Lung (tissue), 12 donors: Measurements from ENCODE around the gene RAP1GAP2. TPM values are rescaled to one million over a fixed set of nuclear protein-coding genes. Genes with fewer than 3 reads are reported as not detected.

Experiments
- ATAC-seq: fragments of 200-7000 bp; cut with Tn5 transposase; one replicate; pipeline ENCODE4 v1.9.1; 2020; ENCODE audit warnings: moderate number of reproducible peaks; ENCODE audit not compliant: insufficient read depth, low FRiP score
- DNase-seq, 3 donors: peaks; one replicate each; pipeline ENCODE4 v3.0.0-alpha.2; 2013 to 2017
- H3K27ac ChIP-seq, 2 donors: one replicate each; pipeline ENCODE4 v1.5.1; 2013; ENCODE audit warnings: mild to moderate bottlenecking in 2 of 2, moderate library complexity in 2 of 2, control low read depth in 1 of 2, inconsistent platforms in 1 of 2, low read depth in 1 of 2, low read length in 1 of 2
- H3K27me3 ChIP-seq, 3 donors: one replicate each; pipeline ENCODE4 v1.5.1; 2013; ENCODE audit warnings: low read length in 2 of 3; ENCODE audit not compliant: control insufficient read depth in 3 of 3, insufficient read depth in 3 of 3
- H3K36me3 ChIP-seq, 4 donors: one replicate each; pipeline ENCODE4 v1.5.1; 2013; ENCODE audit warnings: low read length in 4 of 4, mild to moderate bottlenecking in 1 of 4, moderate library complexity in 1 of 4; ENCODE audit not compliant: control insufficient read depth in 4 of 4, insufficient read depth in 4 of 4
- H3K4me1 ChIP-seq, 5 donors: one replicate each; pipeline ENCODE4 v1.5.1; 2013; ENCODE audit warnings: low read length in 5 of 5, mild to moderate bottlenecking in 2 of 5, moderate library complexity in 1 of 5; ENCODE audit not compliant: control insufficient read depth in 5 of 5, insufficient read depth in 5 of 5
- H3K4me3 ChIP-seq: one replicate; pipeline ENCODE4 v1.5.1; 2013; ENCODE audit warnings: mild to moderate bottlenecking, control low read depth, moderate library complexity
- H3K9ac ChIP-seq, 2 donors: one replicate each; pipeline ENCODE4 v1.5.1; 2013; ENCODE audit warnings: low read length in 2 of 2, control low read depth in 1 of 2; ENCODE audit not compliant: insufficient read depth in 1 of 2
- H3K9me3 ChIP-seq, 4 donors: one replicate each; pipeline ENCODE4 v1.5.1; 2013; ENCODE audit warnings: low read length in 3 of 4, mild to moderate bottlenecking in 1 of 4, moderate library complexity in 1 of 4; ENCODE audit not compliant: control insufficient read depth in 4 of 4, insufficient read depth in 3 of 4
- CTCF ChIP-seq: IDR thresholded peaks from 2 replicates; pipeline ENCODE4 v1.5.1; 2012; ENCODE audit warnings: mild to moderate bottlenecking; ENCODE audit errors: control extremely low read depth, extremely low read depth
- WGBS, 2 donors: extraction: QIAGEN DNeasy Blood & Tissue Kit; methylation state at CpG; one replicate each; pipeline ENCODE4 v1.1.7; 2013; 5-methylcytosine and 5-hydroxymethylcytosine counted together
- polyA plus RNA-seq, 2 donors: library from polyadenylated mRNA; stranded (reverse); fragments of 200-250 nt; gene quantifications; one replicate each; pipeline ENCODE4 v1.2.1, GENCODE V29; 2013
- total RNA-seq, 2 donors: library from RNA; depleted of rRNA in 1 of 2; stranded (reverse); fragments of >200 nt in 1 of 2; gene quantifications; one replicate each; pipeline ENCODE4 v1.2.1, GENCODE V29; 2014 to 2021
- donor health status: control.
- donor health status: control.
- donor health status: Bipolar disorder and iron deficiency.
- donor health status: healthy.
- donor health status: DM: yes; HTN: yes; CAD: no.

Gene RAP1GAP2
- total and polyA plus RNA-seq, 4 donors = 5.3 to 16.7 (median 6.0) TPM

- 89 to 94% methylated on average over 30 of the region's 30 CpGs for WGBS, 2 donors
- Histone ChIP-seq H3K36me3 (no peaks in the 10 kb centered on the region), H3K27me3 (peaks cover 0 to 4% (median 0%) of the 10 kb centered on the region in 3 donors), H3K27ac (no peak overlapping the region), H3K9ac (no peak overlapping the region), H3K9me3 (peaks cover 0 to 3% (median 0%) of the 10 kb centered on the region in 4 donors), H3K4me3 (no peak overlapping the region), H3K4me1 (no peaks in the 10 kb centered on the region)
- no peak for DNase-seq
- no peak for ATAC-seq
- TF ChIP-seq CTCF = no peak
Observed at GRCh38 chr17:2808367-2809335, 12.4 kb downstream of the RAP1GAP2 start.

GRCh38 chr17:2809337-2809736 is 13.1 kb downstream of the RAP1GAP2 start:
- WGBS, 2 donors = 90 to 96% methylated on average over 14 of the region's 14 CpGs
- ATAC-seq = no peak
- Histone ChIP-seq H3K36me3 (no peaks in the 10 kb centered on the region), H3K9ac (no peak overlapping the region), H3K4me1 (no peaks in the 10 kb centered on the region), H3K27ac (no peak overlapping the region), H3K9me3 (no peaks in the 10 kb centered on the region), H3K27me3 (peaks cover 0 to 4% (median 0%) of the 10 kb centered on the region in 3 donors), H3K4me3 (no peak overlapping the region)
- TF ChIP-seq CTCF = no peak
- no peak for DNase-seq

DNA sequence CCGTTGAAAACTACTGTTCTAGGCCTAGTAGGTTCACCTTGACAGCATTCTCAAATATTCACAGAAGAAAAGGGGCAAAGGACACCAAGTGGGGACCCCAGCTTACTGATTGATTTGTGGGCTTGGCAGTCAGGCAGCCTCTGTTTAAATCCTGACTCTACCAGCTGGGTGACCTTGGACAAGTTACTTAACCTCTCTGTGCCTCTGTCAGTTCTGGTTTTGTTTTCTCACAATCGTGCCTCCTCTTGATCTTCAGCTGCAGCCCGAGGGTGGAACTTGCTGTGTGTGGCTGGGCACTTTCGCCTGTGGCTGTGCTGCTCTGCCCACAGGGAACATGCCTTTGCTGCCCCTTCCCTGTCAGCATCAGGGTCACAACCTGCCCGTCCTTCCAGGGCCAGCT is 17.8 kb downstream of the RAP1GAP2 start:
- DNase-seq = no peak
- H3K4me1 ChIP-seq = peaks cover 0 to 4% (median 0%) of the 10 kb centered on the region in 5 donors
- no peak overlapping the region for H3K4me3 ChIP-seq
- WGBS, 2 donors = 42 to 47% methylated on average over 5 of the region's 5 CpGs
- no peaks in the 10 kb centered on the region for H3K36me3 ChIP-seq
- H3K9ac ChIP-seq = no peak overlapping the region
- H3K9me3 ChIP-seq = peaks cover 0 to 2% (median 0%) of the 10 kb centered on the region in 4 donors
- peaks cover 0 to 4% (median 0%) of the 10 kb centered on the region in 3 donors for H3K27me3 ChIP-seq
- no peak for TF ChIP-seq CTCF
- H3K27ac ChIP-seq = no peak overlapping the region
- no peak for ATAC-seq
